ENCODE data around the gene FOXN3.

GRCh38 chr14:89265234-89265633 lies 151.8 kb downstream of the FOXN3 start:
- no peak for TF ChIP-seq POLR2A (IDR thresholded peaks at IDR 0.05)
- no peak for TF ChIP-seq CTCF (IDR thresholded peaks at IDR 0.05)
